ENCODE results near the gene SHANK3. TPM values are rescaled to one million over a fixed set of nuclear protein-coding genes. Genes with fewer than 3 reads are reported as not detected.

Gene SHANK3
- polyA plus RNA-seq, 1 donor (not counting 4 experiments of a cell fraction or from before 2014, with no cell fraction given) = 1.00 TPM

DNA sequence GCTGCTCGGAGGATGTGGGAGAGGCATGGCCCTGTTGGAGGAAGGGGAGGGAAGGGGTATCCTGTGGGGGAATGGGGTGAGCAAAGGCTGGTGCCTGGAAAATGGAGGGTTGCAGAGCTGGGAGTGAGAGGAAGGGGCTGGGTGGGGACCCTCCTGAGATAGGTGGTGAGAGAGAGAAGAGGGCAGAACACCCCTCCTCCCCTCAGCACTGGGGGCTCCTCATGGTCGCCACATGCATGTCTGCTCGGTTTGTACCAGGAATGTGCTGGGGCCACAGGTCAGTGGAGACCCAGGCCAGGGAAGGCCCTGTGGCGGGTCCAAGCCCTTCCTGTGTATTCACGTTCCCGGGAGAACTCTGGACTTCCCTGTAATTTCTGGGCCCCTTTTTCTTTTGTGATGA lies 37.6 kb downstream of the SHANK3 start:
- no peak overlapping the region for H3K9ac ChIP-seq (ENCODE audit: control insufficient read depth, extremely low read depth, insufficient read depth, low read length)
- no peak overlapping the region for H2AFZ ChIP-seq (ENCODE audit: control insufficient read depth, low read length)
- H3K27me3 ChIP-seq (ENCODE audit: control insufficient read depth, extremely low read depth, insufficient read depth, low read length) = no peaks in the 10 kb centered on the region
- H4K20me1 ChIP-seq (ENCODE audit: control insufficient read depth, extremely low read depth, insufficient read depth, low read length) = peaks cover 2% of the 10 kb centered on the region
- H3K4me1 ChIP-seq (ENCODE audit: control insufficient read depth, extremely low read depth, insufficient read depth, low read length) = no peaks in the 10 kb centered on the region
- no peak overlapping the region for H3K4me2 ChIP-seq (ENCODE audit: control insufficient read depth, extremely low read depth, insufficient read depth, low read depth, low read length)
- TF ChIP-seq CTCF (optimal IDR thresholded peaks at IDR 0.05 in 1 of 3, IDR thresholded peaks at IDR 0.05 in 1 of 3, conservative IDR thresholded peaks at IDR 0.05 in 1 of 3; ENCODE audit: extremely low read depth in 1 of 3, insufficient read depth in 2 of 3, low read length in 3 of 3) (no peak), EZH2 (IDR thresholded peaks at IDR 0.05; ENCODE audit: low read length) (no peak)
- no peaks in the 10 kb centered on the region for H3K9me3 ChIP-seq (ENCODE audit: control insufficient read depth, low read depth, low read length)
- no peak overlapping the region for H3K4me3 ChIP-seq (ENCODE audit: control insufficient read depth in 2 of 3, extremely low read depth in 1 of 3, insufficient read depth in 2 of 3, low read depth in 1 of 3, low read length in 3 of 3)
- peaks cover 0 to 6% of the 10 kb centered on the region in 2 experiments for H3K36me3 ChIP-seq (ENCODE audit: control insufficient read depth in 2 of 2, extremely low read depth in 1 of 2, insufficient read depth in 2 of 2, low read length in 2 of 2)
- FAIRE-seq (no peak), DNase-seq (ENCODE audit: low read depth, low spot score) (no peak)
- H3K79me2 ChIP-seq (ENCODE audit: control insufficient read depth, insufficient read depth, low read length) = no peaks in the 10 kb centered on the region
- H3K9me1 ChIP-seq (ENCODE audit: control insufficient read depth, extremely low read depth, insufficient read depth, low read length) = no peaks in the 10 kb centered on the region
- dilution Hi-C loops (cut with MboI; ENCODE audit: extremely low pct_ligation_motif_present, low sequenced_read_pairs) = no loop called here
- no peak overlapping the region for H3K27ac ChIP-seq (ENCODE audit: control insufficient read depth, insufficient read depth, low read length)

GRCh38 chr22:50710886-50711285 lies 38.3 kb downstream of the SHANK3 start:
- no peak for DNase-seq (ENCODE audit: low read depth, low spot score)
- H3K9me1 ChIP-seq (ENCODE audit: control insufficient read depth, extremely low read depth, insufficient read depth, low read length) = no peaks in the 10 kb centered on the region
- H3K4me2 ChIP-seq (ENCODE audit: control insufficient read depth, extremely low read depth, insufficient read depth, low read depth, low read length) = no peak overlapping the region
- no peaks in the 10 kb centered on the region for H3K4me1 ChIP-seq (ENCODE audit: control insufficient read depth, extremely low read depth, insufficient read depth, low read length)
- no peaks in the 10 kb centered on the region for H3K79me2 ChIP-seq (ENCODE audit: control insufficient read depth, insufficient read depth, low read length)
- H3K27ac ChIP-seq (ENCODE audit: control insufficient read depth, insufficient read depth, low read length) = no peak overlapping the region
- no peak overlapping the region for H3K4me3 ChIP-seq (ENCODE audit: control insufficient read depth in 2 of 3, extremely low read depth in 1 of 3, insufficient read depth in 2 of 3, low read depth in 1 of 3, low read length in 3 of 3)
- peaks cover 2% of the 10 kb centered on the region for H4K20me1 ChIP-seq (ENCODE audit: control insufficient read depth, extremely low read depth, insufficient read depth, low read length)
- FAIRE-seq = no peak
- H3K9ac ChIP-seq (ENCODE audit: control insufficient read depth, extremely low read depth, insufficient read depth, low read length) = no peak overlapping the region
- TF ChIP-seq CTCF (optimal IDR thresholded peaks at IDR 0.05 in 1 of 3, IDR thresholded peaks at IDR 0.05 in 1 of 3, conservative IDR thresholded peaks at IDR 0.05 in 1 of 3; ENCODE audit: extremely low read depth in 1 of 3, insufficient read depth in 2 of 3, low read length in 3 of 3) (no peak), EZH2 (IDR thresholded peaks at IDR 0.05; ENCODE audit: low read length) (no peak)
- dilution Hi-C loops (cut with MboI; ENCODE audit: extremely low pct_ligation_motif_present, low sequenced_read_pairs) = no loop called here
- no peak overlapping the region for H2AFZ ChIP-seq (ENCODE audit: control insufficient read depth, low read length)
- no peaks in the 10 kb centered on the region for H3K9me3 ChIP-seq (ENCODE audit: control insufficient read depth, low read depth, low read length)
- H3K27me3 ChIP-seq (ENCODE audit: control insufficient read depth, extremely low read depth, insufficient read depth, low read length) = no peaks in the 10 kb centered on the region
- H3K36me3 ChIP-seq (ENCODE audit: control insufficient read depth in 2 of 2, extremely low read depth in 1 of 2, insufficient read depth in 2 of 2, low read length in 2 of 2) = peaks cover 0 to 6% of the 10 kb centered on the region in 2 experiments
